Psoas muscle (tissue), 8 donors: ENCODE data around the gene SPTBN1. TPM values are rescaled to one million over a fixed set of nuclear protein-coding genes. Genes with fewer than 3 reads are reported as not detected.

Experiments used
- ATAC-seq, 4 donors: fragments of 200-7000 bp; cut with Tn5 transposase; one replicate each; pipeline ENCODE4 v1.9.1; 2020; ENCODE audit warnings: moderate library complexity in 3 of 4, mild to moderate bottlenecking in 2 of 4
- DNase-seq, 2 donors: peaks; one replicate each; pipeline ENCODE4 v3.0.0-alpha.2; 2020
- H3K27ac ChIP-seq: fragments of 200-600 bp; one replicate; pipeline ENCODE4 v1.8.0; 2022
- H3K27me3 ChIP-seq, 3 donors: fragments of 200-600 bp in 1 of 3; one replicate each; pipeline versions ENCODE4 v1.6.1 to v1.8.0; 2013 to 2022; ENCODE audit warnings: low read length in 2 of 3, mild to moderate bottlenecking in 2 of 3, moderate library complexity in 1 of 3; ENCODE audit not compliant: insufficient read depth in 3 of 3
- H3K36me3 ChIP-seq, 2 donors: fragments of 200-600 bp in 1 of 2; one replicate each; pipeline versions ENCODE4 v1.6.1 to v1.8.0; 2013 to 2022; ENCODE audit warnings: low read depth in 1 of 2, mild to moderate bottlenecking in 1 of 2, moderate library complexity in 1 of 2; ENCODE audit not compliant: insufficient read depth in 1 of 2
- H3K4me1 ChIP-seq: fragments of 200-600 bp; one replicate; pipeline ENCODE4 v1.8.0; 2022
- H3K4me3 ChIP-seq: fragments of 200-600 bp; one replicate; pipeline ENCODE4 v1.8.0; 2022; ENCODE audit warnings: mild to moderate bottlenecking
- H3K9me3 ChIP-seq: fragments of 200-600 bp; one replicate; pipeline ENCODE4 v1.8.0; 2022
- CTCF ChIP-seq: fragments of 200-600 bp; IDR thresholded peaks from one replicate; pipeline ENCODE4 v1.8.0; 2022; ENCODE audit warnings: antibody characterized with exemption
- WGBS, 3 donors: extraction: QIAGEN DNeasy Blood & Tissue Kit; methylation state at CpG; one replicate each; pipeline versions ENCODE4 v1.1.6 to v1.1.7; 2013; 5-methylcytosine and 5-hydroxymethylcytosine counted together
- intact Hi-C, 2 donors: fragments of 100-400 bp; cut with DNase I; formaldehyde crosslinking; loops; one replicate each; pipeline versions ENCODE4 v1.11.0 to v1.14.2; 2022
- polyA plus RNA-seq, 3 donors: library from polyadenylated mRNA; stranded (reverse); fragments of 200-250 nt; gene quantifications; one replicate each; pipeline ENCODE4 v1.2.3, GENCODE V29; 2013
- total RNA-seq, 4 donors: library from RNA; stranded (reverse); fragmentation: NEBNext Ultra II Directional in 2 of 4; extraction: Animal tissue kit (Norgen Biotek cat#: 25700) in 2 of 4; gene quantifications; one replicate each; pipeline versions ENCODE4 v1.2.1 to v1.2.4, GENCODE V29; 2021 to 2023
- donor health status: healthy with polysubstance abuse.
- donor health status: DM: no; HTN: no; CAD: no; lungs with moderate emphysema.
- donor health status: Bipolar disorder and iron deficiency.
- donor health status: healthy.
- donor health status: DM: yes; HTN: yes; CAD: no.
- donor health status: DM: no; HTN: no; CAD: no.
- donor health status: DM: no; HTN: no; CAD: no.
- donor health status: DM: yes; HTN: yes; CAD: no.

The SPTBN1 gene
- total and polyA plus RNA-seq, 7 donors = 22.9 to 180 (median 87.8) TPM

GRCh38 chr2:54559593-54560145, 103.5 kb downstream of the SPTBN1 start:
- H3K4me1 ChIP-seq = peaks cover 40% of the 10 kb centered on the region
- intact Hi-C loops = loop anchor here in 1 of 2 donors (5.0 kb wide), 1 partner anchor 37 kb away; no protein-coding TSS in a partner anchor
- peak overlapping the region; percentile 83 for H3K27ac ChIP-seq
- H3K9me3 ChIP-seq = no peaks in the 10 kb centered on the region
- WGBS, 3 donors = 29 to 38% (median 35%) methylated on average over 9 of the region's 9 CpGs
- TF ChIP-seq CTCF = no peak
- peak overlapping the region; percentile 82 for H3K4me3 ChIP-seq
- DNase-seq = peak in 1 of 2 donors; percentile 60
- peak in 3 of 4 donors; percentile 31 to 52 (median 52) for ATAC-seq
- H3K36me3 ChIP-seq = no peaks in the 10 kb centered on the region
- no peaks in the 10 kb centered on the region for H3K27me3 ChIP-seq

DNA sequence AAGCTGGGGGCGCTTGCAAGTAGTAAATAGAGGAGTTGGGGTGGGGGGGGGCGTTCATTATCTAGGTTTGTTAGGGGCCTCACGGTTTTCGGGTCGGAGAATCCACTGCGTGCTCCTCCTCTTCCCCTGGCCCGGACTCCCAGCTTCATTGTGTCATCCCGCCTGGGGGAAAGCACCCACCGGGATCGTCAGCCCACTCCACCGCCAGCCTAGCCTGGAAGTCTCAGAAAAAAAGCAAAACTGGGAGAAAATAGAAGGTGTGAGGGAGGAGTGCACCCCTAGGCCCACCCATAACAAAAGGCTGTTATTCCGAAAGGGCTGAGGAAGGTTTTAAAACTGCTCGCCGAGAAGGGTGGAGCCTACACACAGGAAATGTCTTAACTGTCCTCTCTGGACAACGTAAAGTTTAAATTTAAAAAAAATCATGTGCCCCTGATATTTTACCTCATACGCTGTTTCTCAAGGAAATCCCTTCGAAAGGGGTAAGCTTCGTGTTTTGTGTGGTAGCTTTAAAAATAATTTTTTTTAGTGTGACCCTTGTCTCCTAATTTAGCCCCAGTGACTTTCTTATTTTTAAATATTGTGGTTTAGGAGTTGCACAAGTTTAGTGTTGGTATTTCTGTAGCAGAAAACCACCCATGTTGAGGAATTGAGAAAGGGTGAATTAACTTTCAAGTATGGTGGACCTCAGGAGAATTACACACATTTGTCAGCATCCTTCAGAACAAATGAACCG, 104.2 kb downstream of the SPTBN1 start:
- Histone ChIP-seq H3K9me3 (no peaks in the 10 kb centered on the region), H3K27me3 (no peaks in the 10 kb centered on the region), H3K4me3 (peak overlapping the region; percentile 82), H3K36me3 (no peaks in the 10 kb centered on the region), H3K4me1 (peaks cover 34% of the 10 kb centered on the region), H3K27ac (peak overlapping the region; percentile 65)
- intact Hi-C loops = no loop called here
- ATAC-seq (peak in 3 of 4 donors; percentile 18 to 36 (median 31)), DNase-seq (peak; percentile 51 to 63)
- TF ChIP-seq CTCF = no peak
- WGBS, 3 donors = 29 to 41% (median 37%) methylated on average over 18 to 19 of the region's 19 CpGs

GRCh38 chr2:54561010-54561409, 104.9 kb downstream of the SPTBN1 start:
- H3K27ac ChIP-seq = peak overlapping the region; percentile 65

GRCh38 chr2:54564439-54564838, 108.3 kb downstream of the SPTBN1 start:
- H3K27me3 ChIP-seq = no peaks in the 10 kb centered on the region
- intact Hi-C loops = no loop called here

More at GRCh38 chr2:54561010-54561409, 104.9 kb downstream of the SPTBN1 start:
- H3K27me3 ChIP-seq = no peaks in the 10 kb centered on the region
- no peak for ATAC-seq
- H3K36me3 ChIP-seq = no peaks in the 10 kb centered on the region
- DNase-seq = no peak
- peaks cover 27% of the 10 kb centered on the region for H3K4me1 ChIP-seq
- peak overlapping the region; percentile 82 for H3K4me3 ChIP-seq
- TF ChIP-seq CTCF = no peak
- intact Hi-C loops = no loop called here
- WGBS, 3 donors = 48 to 53% (median 51%) methylated on average over 4 of the region's 4 CpGs
- H3K9me3 ChIP-seq = no peaks in the 10 kb centered on the region

More at GRCh38 chr2:54564439-54564838, 108.3 kb downstream of the SPTBN1 start:
- H3K9me3 ChIP-seq = no peaks in the 10 kb centered on the region
- peaks cover 18% of the 10 kb centered on the region for H3K4me1 ChIP-seq
- DNase-seq = no peak
- TF ChIP-seq CTCF = no peak
- H3K4me3 ChIP-seq = no peak overlapping the region
- H3K27ac ChIP-seq = no peak overlapping the region
- 79 to 81% (median 79%) methylated on average over 2 of the region's 2 CpGs for WGBS, 3 donors
- ATAC-seq = no peak
- no peaks in the 10 kb centered on the region for H3K36me3 ChIP-seq
